DOHH2 (cell line): ENCODE measurements around the gene MUC13.

Experiments used
- EZH2phosphoT487 ChIP-seq: fragments of 200-600 bp; sonication (generic); IDR thresholded peaks from 2 replicates; pipeline ENCODE4 v1.6.1; 2017; ENCODE audit warnings: borderline replicate concordance, mild to moderate bottlenecking, antibody characterized with exemption, low read length, moderate library complexity, mixed read lengths
- TF ChIP-seq, protein P1 (sequence below): fragments of 200-600 bp; sonication (generic); IDR thresholded peaks from one replicate; pipeline ENCODE4 v1.5.1; 2014; ENCODE audit warnings: antibody characterized with exemption, mild to moderate bottlenecking, low read depth, low read length; ENCODE audit not compliant: poor library complexity, severe bottlenecking

DNA sequence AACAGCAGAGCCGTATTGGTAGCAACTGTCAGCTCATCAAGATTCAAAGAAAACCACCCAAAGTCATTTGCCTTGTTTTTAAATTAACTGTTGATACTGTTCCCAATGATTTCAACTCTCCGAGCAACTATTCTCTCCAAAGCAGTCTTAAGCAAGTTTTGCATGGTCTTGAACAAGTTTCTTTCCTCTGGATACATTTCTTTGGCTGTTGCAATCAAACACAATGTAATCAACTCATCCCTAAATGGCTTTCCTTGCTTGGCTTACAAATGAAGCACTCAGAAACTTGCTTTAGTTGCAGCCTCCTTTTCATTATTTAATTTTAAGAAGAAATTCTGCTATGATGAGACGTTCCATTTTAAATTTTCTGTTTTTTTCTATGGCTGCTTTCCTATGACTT lies 15.5 kb upstream of the MUC13 start:
- no peak for TF ChIP-seq EZH2phosphoT487
- TF ChIP-seq, protein P1, sequence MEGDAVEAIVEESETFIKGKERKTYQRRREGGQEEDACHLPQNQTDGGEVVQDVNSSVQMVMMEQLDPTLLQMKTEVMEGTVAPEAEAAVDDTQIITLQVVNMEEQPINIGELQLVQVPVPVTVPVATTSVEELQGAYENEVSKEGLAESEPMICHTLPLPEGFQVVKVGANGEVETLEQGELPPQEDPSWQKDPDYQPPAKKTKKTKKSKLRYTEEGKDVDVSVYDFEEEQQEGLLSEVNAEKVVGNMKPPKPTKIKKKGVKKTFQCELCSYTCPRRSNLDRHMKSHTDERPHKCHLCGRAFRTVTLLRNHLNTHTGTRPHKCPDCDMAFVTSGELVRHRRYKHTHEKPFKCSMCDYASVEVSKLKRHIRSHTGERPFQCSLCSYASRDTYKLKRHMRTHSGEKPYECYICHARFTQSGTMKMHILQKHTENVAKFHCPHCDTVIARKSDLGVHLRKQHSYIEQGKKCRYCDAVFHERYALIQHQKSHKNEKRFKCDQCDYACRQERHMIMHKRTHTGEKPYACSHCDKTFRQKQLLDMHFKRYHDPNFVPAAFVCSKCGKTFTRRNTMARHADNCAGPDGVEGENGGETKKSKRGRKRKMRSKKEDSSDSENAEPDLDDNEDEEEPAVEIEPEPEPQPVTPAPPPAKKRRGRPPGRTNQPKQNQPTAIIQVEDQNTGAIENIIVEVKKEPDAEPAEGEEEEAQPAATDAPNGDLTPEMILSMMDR: no peak
